Inflammatory macrophage treated with lipopolysaccharide for 4 hours (primary cell): ENCODE data around the gene ARHGAP12.
"Not testable (repeated sequence)": the region's sequence is repeated elsewhere in the genome, so short reads cannot be mapped to it uniquely, and the experiment has no call there.

Source experiments
- DNase-seq: peaks from one replicate; pipeline ENCODE4 v3.0.0-alpha.2; 2020

Gene ARHGAP12

GRCh38 chr10:31819391-31819820, 109.2 kb downstream of the ARHGAP12 start:
- no peak for DNase-seq

- DNase-seq: no peak
Observed at GRCh38 chr10:31816318-31816717, 112.3 kb downstream of the ARHGAP12 start.

GRCh38 chr10:31808258-31809218, 120.1 kb downstream of the ARHGAP12 start:
- peak; percentile 60 for DNase-seq

- no peak for DNase-seq
Observed at GRCh38 chr10:31804352-31804810, 124.2 kb downstream of the ARHGAP12 start.

- DNase-seq: no peak
Observed at GRCh38 chr10:31803606-31804351, 124.9 kb downstream of the ARHGAP12 start.

GRCh38 chr10:31799181-31799580, 129.4 kb downstream of the ARHGAP12 start:
- no peak for DNase-seq

- peak; percentile 3 for DNase-seq
Observed at GRCh38 chr10:31792745-31793144, 135.9 kb downstream of the ARHGAP12 start.

- no peak for DNase-seq
Observed at GRCh38 chr10:31789555-31789954, 139.1 kb downstream of the ARHGAP12 start.

- no peak for DNase-seq
Observed at GRCh38 chr10:31782701-31783100, 145.9 kb downstream of the ARHGAP12 start.

- no peak for DNase-seq
Observed at GRCh38 chr10:31780717-31781116, 147.9 kb downstream of the ARHGAP12 start.

- DNase-seq: no peak
Observed at GRCh38 chr10:31778627-31779026, 150.0 kb downstream of the ARHGAP12 start.

GRCh38 chr10:31776159-31776558, 152.5 kb downstream of the ARHGAP12 start:
- DNase-seq: no peak

- DNase-seq: no peak
Observed at GRCh38 chr10:31774928-31775650, 153.5 kb downstream of the ARHGAP12 start.

GRCh38 chr10:31774299-31774900, 154.2 kb downstream of the ARHGAP12 start:
- DNase-seq: no peak

GRCh38 chr10:31773749-31774298, 154.8 kb downstream of the ARHGAP12 start:
- DNase-seq: no peak

- DNase-seq: no peak
Observed at GRCh38 chr10:31771331-31771831, 157.2 kb downstream of the ARHGAP12 start.

GRCh38 chr10:31770307-31770902, 158.2 kb downstream of the ARHGAP12 start:
- peak; percentile 61 for DNase-seq

- DNase-seq: no peak
Observed at GRCh38 chr10:31769564-31769963, 159.1 kb downstream of the ARHGAP12 start.

- DNase-seq: not testable (repeated sequence)
Observed at GRCh38 chr10:31768935-31769334, 159.7 kb downstream of the ARHGAP12 start.

GRCh38 chr10:31768467-31768866, 160.2 kb downstream of the ARHGAP12 start:
- DNase-seq: peak; percentile 20

GRCh38 chr10:31765541-31765940, 163.1 kb downstream of the ARHGAP12 start:
- no peak for DNase-seq

GRCh38 chr10:31762316-31762715, 166.3 kb downstream of the ARHGAP12 start:
- no peak for DNase-seq
